Ascending aorta (tissue), 2 donors: ENCODE results near the gene DESI1. TPM values are rescaled to one million over a fixed set of nuclear protein-coding genes. Genes with fewer than 3 reads are reported as not detected.

Experiments
- DNase-seq, 2 donors: peaks; one replicate each; pipeline ENCODE4 v3.0.0-alpha.2; 2019; ENCODE audit warnings: low spot score in 2 of 2
- H3K27ac ChIP-seq, 2 donors: fragments of 200-600 bp; sonication (generic); one replicate each; pipeline ENCODE4 v1.5.1; 2016 to 2017; ENCODE audit warnings: mild to moderate bottlenecking in 1 of 2
- H3K27me3 ChIP-seq: fragments of 200-600 bp; sonication (generic); one replicate; pipeline ENCODE4 v1.5.1; 2017
- H3K36me3 ChIP-seq, 2 donors: fragments of 200-600 bp; sonication (generic); one replicate each; pipeline ENCODE4 v1.5.1; 2016
- H3K4me1 ChIP-seq, 2 donors: fragments of 200-600 bp; sonication (generic); one replicate each; pipeline ENCODE4 v1.5.1; 2016 to 2017; ENCODE audit warnings: mild to moderate bottlenecking in 1 of 2
- H3K4me3 ChIP-seq, 2 donors: fragments of 200-600 bp; sonication (generic); one replicate each; pipeline ENCODE4 v1.5.1; 2016 to 2017; ENCODE audit warnings: mild to moderate bottlenecking in 1 of 2
- H3K9me3 ChIP-seq, 2 donors: fragments of 200-600 bp; sonication (generic); one replicate each; pipeline ENCODE4 v1.5.1; 2016
- CTCF ChIP-seq, 3 experiments: fragments of 200-600 bp in 2 of 3; fragments of 450-650 bp in 1 of 3; sonication (generic) in 2 of 3; IDR thresholded peaks; one replicate each; pipeline ENCODE4 v1.5.1; 2016 to 2019; ENCODE audit warnings: antibody characterized with exemption in 3 of 3, mild to moderate bottlenecking in 1 of 3, moderate library complexity in 1 of 3
- intact Hi-C: fragments of 100-400 bp; cut with DNase I; formaldehyde crosslinking; loops from one replicate; pipeline ENCODE4 v1.15.1; 2023
- total RNA-seq: library from RNA; depleted of rRNA; stranded (reverse); fragments of >200 nt; gene quantifications from one replicate; pipeline ENCODE4 v1.1.0, GENCODE V29; 2016

The DESI1 gene
- total RNA-seq, 1 donor from 2014 or later = 28.4 TPM

- Histone ChIP-seq H3K27ac (peak overlapping the region; percentile 69 to 93), H3K9me3 (no peaks in the 10 kb centered on the region), H3K36me3 (peaks cover 20 to 22% of the 10 kb centered on the region in 2 donors), H3K4me1 (peaks cover 18 to 45% of the 10 kb centered on the region in 2 donors), H3K4me3 (peak overlapping the region in 1 of 2 donors; percentile 20), H3K27me3 (no peaks in the 10 kb centered on the region)
- intact Hi-C loops = no loop called here
- no peak for DNase-seq
- no peak for TF ChIP-seq CTCF (IDR thresholded peaks at IDR 0.05)
Measured at GRCh38 chr22:41568811-41569210, 52.0 kb downstream of the DESI1 start.

DNA sequence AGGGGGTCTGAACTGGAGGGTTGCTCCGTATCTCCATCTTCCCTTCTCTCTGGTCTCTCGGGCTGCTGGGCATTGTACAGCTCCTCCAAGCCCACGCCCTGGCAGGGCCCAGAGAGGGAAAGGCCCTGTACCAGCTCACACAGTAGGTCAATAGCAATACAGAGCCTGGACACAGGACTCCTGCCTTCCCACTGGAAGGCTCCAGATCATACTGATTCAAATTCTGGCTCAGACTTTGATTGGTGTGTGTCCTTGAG is 53.4 kb downstream of the DESI1 start:
- H3K9me3 ChIP-seq = no peaks in the 10 kb centered on the region
- H3K36me3 ChIP-seq = peaks cover 8 to 10% of the 10 kb centered on the region in 2 donors
- H3K27ac ChIP-seq = peak overlapping the region; percentile 91 to 93
- H3K4me1 ChIP-seq = peaks cover 22 to 55% of the 10 kb centered on the region in 2 donors
- H3K4me3 ChIP-seq = no peak overlapping the region
- H3K27me3 ChIP-seq = no peaks in the 10 kb centered on the region
- intact Hi-C loops = no loop called here
- DNase-seq = no peak
- TF ChIP-seq CTCF (IDR thresholded peaks at IDR 0.05) = no peak

DNA sequence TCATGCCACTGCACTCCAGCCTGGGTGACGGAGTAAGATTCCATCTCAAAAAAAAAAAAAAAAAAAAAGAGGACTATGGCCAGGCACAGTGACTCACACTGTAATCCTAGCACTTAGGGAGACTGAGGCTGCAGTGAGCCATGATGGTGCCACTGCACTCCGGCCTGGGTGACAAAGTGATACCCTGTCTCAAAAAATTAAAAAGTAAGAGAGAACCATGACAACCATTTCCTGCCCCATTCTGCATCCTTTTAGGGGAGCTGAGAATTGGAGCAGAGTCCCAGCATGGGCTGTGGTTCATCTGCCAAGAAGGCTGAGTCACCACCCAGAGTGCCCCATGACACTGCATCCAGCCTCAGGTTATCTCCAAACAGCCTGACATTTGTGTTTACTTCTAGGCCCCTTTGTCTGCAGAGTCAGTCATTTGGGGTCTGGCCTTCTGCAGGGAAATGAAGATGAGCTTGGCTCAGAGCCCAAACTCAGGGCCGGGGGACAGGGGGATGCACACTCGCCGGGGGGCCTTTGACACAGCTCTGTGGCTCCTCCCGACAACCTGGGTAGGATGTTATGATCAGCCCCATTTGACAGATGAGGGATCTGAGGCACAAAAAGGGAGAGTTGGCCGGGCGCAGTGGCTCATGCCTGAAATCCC is 55.3 kb downstream of the DESI1 start:
- H3K36me3 ChIP-seq = no peaks in the 10 kb centered on the region
- intact Hi-C loops = loop anchor here (1.0 kb wide), 1 partner anchor 25 kb away; no protein-coding TSS in a partner anchor
- no peaks in the 10 kb centered on the region for H3K9me3 ChIP-seq
- DNase-seq = peak in 1 of 2 donors; percentile 85
- peaks cover 22 to 57% of the 10 kb centered on the region in 2 donors for H3K4me1 ChIP-seq
- H3K27me3 ChIP-seq = no peaks in the 10 kb centered on the region
- no peak for TF ChIP-seq CTCF (IDR thresholded peaks at IDR 0.05)
- H3K4me3 ChIP-seq = no peak overlapping the region
- H3K27ac ChIP-seq = peak overlapping the region; percentile 91 to 93

DNA sequence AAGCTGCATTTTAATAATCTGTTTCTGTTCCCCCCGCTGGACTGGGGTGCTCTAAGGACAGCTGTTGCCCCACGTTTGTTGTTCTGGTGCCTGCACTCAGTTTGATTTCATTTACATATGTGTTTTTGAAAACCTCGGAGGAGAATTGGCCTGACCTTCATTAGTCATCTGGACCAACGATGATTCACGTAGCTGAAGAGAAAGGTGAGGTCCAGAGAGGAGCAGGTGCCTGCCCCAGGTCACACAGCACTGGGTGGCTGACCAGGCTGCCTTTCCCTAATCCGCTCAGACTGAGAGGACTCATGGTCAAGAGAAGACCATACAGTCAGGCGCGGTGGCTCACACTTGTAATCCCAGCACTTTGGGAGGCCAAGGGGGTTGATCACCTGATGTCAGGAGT is 56.3 kb downstream of the DESI1 start:
- no peak overlapping the region for H3K4me3 ChIP-seq
- H3K27me3 ChIP-seq = no peaks in the 10 kb centered on the region
- no peaks in the 10 kb centered on the region for H3K9me3 ChIP-seq
- H3K27ac ChIP-seq = peak overlapping the region; percentile 91 to 93
- DNase-seq = no peak
- no peaks in the 10 kb centered on the region for H3K36me3 ChIP-seq
- intact Hi-C loops = no loop called here
- H3K4me1 ChIP-seq = peaks cover 22 to 62% of the 10 kb centered on the region in 2 donors
- TF ChIP-seq CTCF (IDR thresholded peaks at IDR 0.05) = no peak

DNA sequence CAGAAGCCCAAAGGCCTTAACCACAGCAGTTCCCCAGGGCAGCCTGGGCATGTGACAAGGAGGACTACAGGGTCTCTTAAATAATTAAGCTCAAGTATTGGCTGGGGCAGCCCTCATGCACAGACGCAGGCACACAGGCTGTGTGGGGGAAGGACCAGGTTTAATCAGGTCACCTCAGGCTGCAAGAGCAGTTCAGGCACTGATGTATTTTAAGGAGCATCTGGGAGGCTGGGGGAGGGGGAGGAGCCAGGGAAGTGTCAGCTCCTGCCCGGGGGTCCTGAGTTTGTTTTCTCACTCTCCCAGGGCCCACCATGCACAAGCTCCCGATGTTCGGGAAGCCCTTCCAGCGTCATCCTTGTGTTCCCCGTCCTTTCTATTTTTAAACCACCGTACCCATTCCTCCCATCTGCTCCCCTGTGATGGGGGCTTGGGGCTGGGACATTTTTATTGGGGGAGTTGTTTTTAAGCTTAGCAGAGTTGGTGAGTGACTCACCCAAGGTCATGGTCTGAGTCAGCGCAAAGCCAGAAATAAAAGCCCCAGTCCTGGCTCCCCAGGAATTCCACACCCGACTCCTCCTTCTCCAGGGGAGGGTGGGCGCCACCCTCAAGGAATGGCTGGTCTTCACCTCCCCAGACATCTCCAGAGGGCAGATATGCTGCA is 57.7 kb downstream of the DESI1 start:
- intact Hi-C loops = no loop called here
- H3K4me3 ChIP-seq = peak overlapping the region; percentile 54 to 70
- DNase-seq = peak in 1 of 2 donors; percentile 86
- no peaks in the 10 kb centered on the region for H3K27me3 ChIP-seq
- no peaks in the 10 kb centered on the region for H3K36me3 ChIP-seq
- H3K4me1 ChIP-seq = peaks cover 17 to 54% of the 10 kb centered on the region in 2 donors
- H3K27ac ChIP-seq = peak overlapping the region; percentile 91 to 93
- TF ChIP-seq CTCF (IDR thresholded peaks at IDR 0.05) = no peak
- no peaks in the 10 kb centered on the region for H3K9me3 ChIP-seq
